ENCODE results near the gene YDJC.

DNA sequence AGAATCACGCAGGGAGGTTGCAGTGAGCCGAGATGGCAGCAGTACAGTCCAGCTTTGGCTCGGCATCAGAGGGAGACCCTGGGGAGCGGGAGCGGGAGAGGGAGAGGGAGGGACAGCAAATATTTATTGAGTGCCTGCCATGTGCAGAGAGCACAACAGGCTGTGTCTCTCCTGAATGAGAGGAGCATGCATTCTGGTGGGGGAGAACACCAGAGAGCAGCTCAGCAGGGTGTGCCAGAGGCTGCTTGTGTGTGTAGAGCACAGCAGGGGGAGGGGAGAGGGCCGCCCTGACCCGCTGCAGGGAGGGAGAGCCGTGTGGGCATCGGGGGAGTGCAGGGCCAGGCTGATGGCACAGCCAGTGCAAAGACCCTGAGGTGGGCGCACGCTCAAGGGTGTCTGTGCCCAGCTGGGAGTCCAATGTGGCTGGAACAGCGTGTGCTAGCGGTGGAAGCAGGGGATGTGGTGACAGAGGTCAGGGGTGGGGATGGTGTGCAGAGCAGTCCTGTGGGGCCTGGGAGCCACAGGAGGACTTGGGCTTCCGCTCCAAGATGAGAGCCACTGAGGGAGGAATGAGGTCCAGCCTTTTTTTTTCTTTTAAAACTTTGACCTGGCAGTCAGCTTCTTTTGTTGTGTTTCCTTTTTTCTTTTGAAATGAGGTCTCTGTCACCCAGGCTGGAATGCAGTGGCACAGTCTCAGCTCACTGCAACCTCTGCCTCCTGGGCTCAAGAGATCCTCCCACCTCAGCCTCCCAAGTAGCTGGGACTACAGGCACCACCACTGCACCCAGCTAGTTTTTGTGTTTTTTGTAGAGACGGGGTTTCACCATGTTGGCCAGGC is 48.0 kb upstream of the YDJC start:
- no peak for TF ChIP-seq EZH2 (IDR thresholded peaks at IDR 0.05; ENCODE audit: low read length, missing control alignments)
- TF ChIP-seq, protein P1, sequence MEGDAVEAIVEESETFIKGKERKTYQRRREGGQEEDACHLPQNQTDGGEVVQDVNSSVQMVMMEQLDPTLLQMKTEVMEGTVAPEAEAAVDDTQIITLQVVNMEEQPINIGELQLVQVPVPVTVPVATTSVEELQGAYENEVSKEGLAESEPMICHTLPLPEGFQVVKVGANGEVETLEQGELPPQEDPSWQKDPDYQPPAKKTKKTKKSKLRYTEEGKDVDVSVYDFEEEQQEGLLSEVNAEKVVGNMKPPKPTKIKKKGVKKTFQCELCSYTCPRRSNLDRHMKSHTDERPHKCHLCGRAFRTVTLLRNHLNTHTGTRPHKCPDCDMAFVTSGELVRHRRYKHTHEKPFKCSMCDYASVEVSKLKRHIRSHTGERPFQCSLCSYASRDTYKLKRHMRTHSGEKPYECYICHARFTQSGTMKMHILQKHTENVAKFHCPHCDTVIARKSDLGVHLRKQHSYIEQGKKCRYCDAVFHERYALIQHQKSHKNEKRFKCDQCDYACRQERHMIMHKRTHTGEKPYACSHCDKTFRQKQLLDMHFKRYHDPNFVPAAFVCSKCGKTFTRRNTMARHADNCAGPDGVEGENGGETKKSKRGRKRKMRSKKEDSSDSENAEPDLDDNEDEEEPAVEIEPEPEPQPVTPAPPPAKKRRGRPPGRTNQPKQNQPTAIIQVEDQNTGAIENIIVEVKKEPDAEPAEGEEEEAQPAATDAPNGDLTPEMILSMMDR (conservative IDR thresholded peaks at IDR 0.05 in 1 of 2, IDR thresholded peaks at IDR 0.05 in 1 of 2; ENCODE audit: low read depth in 1 of 2, low read length in 2 of 2) = no peak

Measured in fibroblast of lung (primary cell).